GM13977 (cell line): ENCODE results near the gene GTF3C5.

ENCODE experiments used
- DNase-seq: peaks from one replicate; pipeline ENCODE4 v3.0.0; 2012; ENCODE audit warnings: low spot score
- CTCF ChIP-seq: IDR thresholded peaks from 2 replicates; pipeline ENCODE4 v1.5.1; 2012; ENCODE audit warnings: mild to moderate bottlenecking, control low read depth; ENCODE audit not compliant: insufficient read depth; ENCODE audit errors: extremely low read depth, missing control alignments
- in situ Hi-C: fragments of 300-500 bp; cut with MboI; formaldehyde crosslinking; loops from one replicate; pipeline ENCODE4 v1.12.0; 2022; ENCODE audit warnings: low sequenced_read_pairs, low pct_unique_long_range_greater_than_20kb, mixed read lengths, inconsistent platforms; ENCODE audit not compliant: unreplicated experiment

Gene GTF3C5

DNA sequence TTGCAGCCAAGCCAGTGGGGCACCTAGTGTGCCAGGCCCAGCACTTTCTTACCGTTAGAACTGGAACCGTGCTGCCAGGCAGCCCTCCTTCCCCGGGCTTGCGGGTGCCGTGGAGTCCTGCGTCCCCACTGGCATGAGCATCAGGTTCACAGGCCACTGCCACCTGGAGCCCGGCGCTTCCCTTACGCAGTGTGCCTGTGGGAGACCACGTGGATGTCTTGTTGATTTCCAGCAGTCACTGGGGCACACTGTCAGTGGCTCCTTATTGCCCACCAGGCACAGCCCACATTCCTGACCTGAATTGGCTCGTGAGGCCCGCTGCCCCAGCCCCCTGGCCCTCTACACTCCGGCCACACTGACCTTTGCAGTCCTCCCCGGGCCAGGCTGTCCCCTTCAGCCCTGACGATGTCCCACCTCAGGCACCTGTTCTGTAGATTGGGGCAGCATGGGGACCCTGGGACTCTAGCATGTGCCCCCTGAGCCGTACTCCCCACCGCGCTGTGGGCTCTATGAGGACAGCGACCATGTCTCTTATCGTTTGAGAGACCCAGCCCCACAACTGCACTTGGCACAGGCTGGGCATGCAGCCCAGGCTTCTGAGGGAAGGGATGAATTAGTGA, 20.6 kb downstream of the GTF3C5 start:
- in situ Hi-C loops = no loop called here
- TF ChIP-seq CTCF = no peak
- no peak for DNase-seq

GRCh38 chr9:133051966-133052539, 21.3 kb downstream of the GTF3C5 start:
- no peak for TF ChIP-seq CTCF
- in situ Hi-C loops = no loop called here
- DNase-seq = no peak

DNA sequence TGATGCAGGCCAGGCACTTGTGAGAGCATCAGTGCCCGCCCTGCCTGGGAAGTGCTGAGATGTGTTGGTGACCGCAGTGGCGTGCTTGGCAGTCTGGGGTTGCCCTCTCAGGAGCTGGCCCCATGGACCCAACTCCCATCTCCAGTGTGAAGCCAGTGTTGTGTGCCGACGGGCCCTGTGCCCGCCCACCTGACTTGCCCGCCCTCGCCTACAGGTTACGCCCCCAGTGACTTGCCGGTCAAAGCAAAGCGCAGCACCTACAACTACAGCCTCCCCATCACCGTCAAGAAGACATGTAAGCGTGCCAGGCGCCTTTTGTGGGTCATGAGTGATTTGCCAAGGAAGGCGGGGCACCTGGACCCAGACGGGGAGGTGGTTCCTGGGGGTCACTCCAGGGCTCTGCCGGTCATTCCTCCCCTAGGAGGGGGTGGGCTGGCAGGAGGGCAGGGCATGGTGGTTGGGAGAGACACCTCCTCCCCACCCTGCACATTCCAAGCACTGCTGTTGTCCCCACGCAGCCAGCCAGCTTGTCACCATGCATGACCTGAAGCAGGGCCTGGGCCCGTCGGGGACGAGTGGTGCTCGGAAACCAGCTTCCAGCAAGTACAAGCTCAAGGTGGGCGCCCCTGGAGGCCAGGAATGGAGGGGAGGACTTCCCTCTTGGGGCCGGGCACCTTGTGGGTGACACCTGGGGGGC, 23.5 kb downstream of the GTF3C5 start:
- no peak for DNase-seq
- in situ Hi-C loops = no loop called here
- no peak for TF ChIP-seq CTCF

GRCh38 chr9:133054966-133055365, 24.2 kb downstream of the GTF3C5 start:
- no peak for DNase-seq
- TF ChIP-seq CTCF = no peak
- in situ Hi-C loops = no loop called here

- no peak for TF ChIP-seq CTCF
- peak; percentile 11 for DNase-seq
- in situ Hi-C loops = no loop called here
These were observed 25.1 kb downstream of the GTF3C5 start for GRCh38 chr9:133055788-133056420.

DNA sequence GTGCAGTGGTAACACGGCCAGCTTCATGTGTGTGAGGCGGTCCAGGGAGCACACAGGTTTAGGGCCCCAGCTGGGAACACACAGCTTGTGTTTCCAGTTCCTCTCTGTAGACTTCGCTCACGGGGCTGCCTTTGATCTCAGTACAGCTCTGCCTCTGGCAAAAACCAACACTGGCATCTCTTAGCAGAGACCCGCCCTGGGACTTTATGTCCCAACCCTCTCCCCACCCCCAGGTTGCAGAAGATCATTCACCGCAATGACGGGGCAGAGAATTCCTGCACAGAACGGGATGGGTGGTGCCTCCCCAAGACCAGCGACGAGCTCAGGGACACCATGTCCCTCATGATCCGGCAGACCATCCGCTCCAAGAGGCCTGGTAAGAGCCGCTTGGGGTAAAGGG, 25.7 kb downstream of the GTF3C5 start:
- DNase-seq = peak; percentile 21
- in situ Hi-C loops = no loop called here
- TF ChIP-seq CTCF = no peak
